Smooth muscle cell (in vitro differentiated cells): ENCODE results near the gene CAMTA1. TPM values are rescaled to one million over a fixed set of nuclear protein-coding genes. Genes with fewer than 3 reads are reported as not detected.
"Not testable (repeated sequence)": the region's sequence is repeated elsewhere in the genome, so short reads cannot be mapped to it uniquely, and the experiment has no call there.

Experiments used
- DNase-seq: peaks from one replicate; lab custom pipeline; 2025; ENCODE audit not compliant: unreplicated experiment; lab: John Stamatoyannopoulos, UW
- H2AFZ ChIP-seq: fragments of 200-600 bp; sonication (generic); 2 replicates; pipeline ENCODE4 v1.6.0; 2016; ENCODE audit warnings: antibody characterized with exemption, low read depth, mild to moderate bottlenecking
- H3F3A ChIP-seq: fragments of 200-600 bp; sonication (generic); 2 replicates; pipeline ENCODE4 v1.6.0; 2017; ENCODE audit warnings: antibody characterized with exemption, low read depth
- H3K27ac ChIP-seq: fragments of 200-600 bp; sonication (generic); 2 replicates; pipeline ENCODE4 v1.5.1; 2016; ENCODE audit warnings: low read depth, mild to moderate bottlenecking
- H3K27me3 ChIP-seq: fragments of 200-600 bp; sonication (generic); 2 replicates; pipeline ENCODE4 v1.6.1; 2016; ENCODE audit warnings: low read depth, mild to moderate bottlenecking
- H3K36me3 ChIP-seq: fragments of 200-600 bp; sonication (generic); 2 replicates; pipeline ENCODE4 v1.5.1; 2016; ENCODE audit warnings: low read depth
- H3K4me1 ChIP-seq: fragments of 200-600 bp; sonication (generic); 2 replicates; pipeline ENCODE4 v1.5.1; 2016; ENCODE audit warnings: low read depth
- H3K4me2 ChIP-seq: fragments of 200-600 bp; sonication (generic); 2 replicates; pipeline ENCODE4 v1.6.0; 2016; ENCODE audit warnings: mild to moderate bottlenecking
- H3K4me3 ChIP-seq: fragments of 200-600 bp; sonication (generic); 2 replicates; pipeline ENCODE4 v1.5.1; 2016; ENCODE audit warnings: mild to moderate bottlenecking
- H3K79me2 ChIP-seq: fragments of 200-600 bp; sonication (generic); 2 replicates; pipeline ENCODE4 v1.6.0; 2016; ENCODE audit warnings: low read depth, mild to moderate bottlenecking
- H3K9ac ChIP-seq: fragments of 200-600 bp; sonication (generic); 2 replicates; pipeline ENCODE4 v1.6.0; 2016; ENCODE audit warnings: low read depth
- H3K9me3 ChIP-seq: fragments of 200-600 bp; sonication (generic); replicated peaks from 2 replicates; pipeline ENCODE4 v1.5.1; 2016; ENCODE audit warnings: low read depth
- H4K20me1 ChIP-seq: fragments of 200-600 bp; sonication (generic); 2 replicates; pipeline ENCODE4 v1.6.0; 2016; ENCODE audit warnings: low read depth
- whole genome bisulfite sequencing: methylation state at CpG from one replicate; pipeline ENCODE4 v1.1.7; 2016; ENCODE audit warnings: low lambda C conversion rate; 5-methylcytosine and 5-hydroxymethylcytosine counted together
- polyA plus RNA-seq: library from polyadenylated mRNA; unstranded; fragments of >200 nt; fragmentation: Nextera tagmentation; extraction: Ambion mirVana; gene quantifications from 2 replicates; pipeline ENCODE4 v1.2.1, GENCODE V29; 2016
- total RNA-seq: library from RNA; depleted of rRNA; stranded (reverse); fragments of >200 nt; gene quantifications from 2 replicates; pipeline ENCODE4 v1.2.3, GENCODE V29; 2014
- TF ChIP-seq, protein P1 (sequence below): fragments of 200-600 bp; sonication (generic); IDR thresholded peaks from 2 replicates; pipeline ENCODE4 v1.5.1; 2017; ENCODE audit warnings: borderline replicate concordance, mild to moderate bottlenecking, antibody characterized with exemption; ENCODE audit not compliant: insufficient read depth, poor library complexity, severe bottlenecking

The CAMTA1 gene
- total and polyA plus RNA-seq, 2 experiments from 2014 or later, result 139 to 145 TPM

DNA sequence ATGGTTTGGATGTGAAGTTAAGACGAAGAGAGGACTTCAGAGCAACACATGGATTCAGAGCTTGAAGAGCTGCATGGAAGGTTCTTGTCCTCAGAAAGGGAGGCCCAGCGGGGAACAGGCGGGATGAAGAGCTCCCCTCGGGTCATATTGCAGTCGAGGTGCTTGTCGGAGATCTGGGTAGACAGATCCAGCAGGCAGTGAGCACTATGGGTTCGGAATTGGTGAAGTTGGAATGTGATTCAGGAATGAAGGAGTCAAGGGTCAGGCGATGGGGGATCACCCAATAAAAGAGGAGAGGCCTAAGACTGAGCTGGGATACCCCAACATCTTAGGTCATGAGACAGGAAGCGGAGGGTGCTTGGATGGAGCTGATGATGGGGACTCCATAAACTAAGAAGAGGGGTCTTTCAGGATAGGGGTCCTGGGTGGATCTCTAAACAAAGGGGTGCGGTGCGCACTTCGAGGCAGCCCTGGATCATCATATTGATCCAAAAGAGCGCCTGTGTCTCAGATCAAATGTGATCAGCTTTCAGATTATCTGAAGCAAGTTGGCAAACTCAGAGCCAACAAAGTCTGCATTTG, 809.6 kb downstream of the CAMTA1 start:
- Histone ChIP-seq H3K36me3 (no peaks in the 10 kb centered on the region), H3K9ac (no peak overlapping the region), H3K27me3 (no peaks in the 10 kb centered on the region), H3K27ac (no peak overlapping the region), H2AFZ (no peak overlapping the region), H3K79me2 (no peaks in the 10 kb centered on the region), H3K4me3 (no peak overlapping the region), H3K4me1 (no peaks in the 10 kb centered on the region), H3F3A (no peaks in the 10 kb centered on the region), H3K4me2 (no peak overlapping the region), H4K20me1 (no peaks in the 10 kb centered on the region), H3K9me3 (no peaks in the 10 kb centered on the region)
- WGBS, result 91% methylated on average over 13 of the region's 13 CpGs
- no peak for DNase-seq
- TF ChIP-seq, protein P1, sequence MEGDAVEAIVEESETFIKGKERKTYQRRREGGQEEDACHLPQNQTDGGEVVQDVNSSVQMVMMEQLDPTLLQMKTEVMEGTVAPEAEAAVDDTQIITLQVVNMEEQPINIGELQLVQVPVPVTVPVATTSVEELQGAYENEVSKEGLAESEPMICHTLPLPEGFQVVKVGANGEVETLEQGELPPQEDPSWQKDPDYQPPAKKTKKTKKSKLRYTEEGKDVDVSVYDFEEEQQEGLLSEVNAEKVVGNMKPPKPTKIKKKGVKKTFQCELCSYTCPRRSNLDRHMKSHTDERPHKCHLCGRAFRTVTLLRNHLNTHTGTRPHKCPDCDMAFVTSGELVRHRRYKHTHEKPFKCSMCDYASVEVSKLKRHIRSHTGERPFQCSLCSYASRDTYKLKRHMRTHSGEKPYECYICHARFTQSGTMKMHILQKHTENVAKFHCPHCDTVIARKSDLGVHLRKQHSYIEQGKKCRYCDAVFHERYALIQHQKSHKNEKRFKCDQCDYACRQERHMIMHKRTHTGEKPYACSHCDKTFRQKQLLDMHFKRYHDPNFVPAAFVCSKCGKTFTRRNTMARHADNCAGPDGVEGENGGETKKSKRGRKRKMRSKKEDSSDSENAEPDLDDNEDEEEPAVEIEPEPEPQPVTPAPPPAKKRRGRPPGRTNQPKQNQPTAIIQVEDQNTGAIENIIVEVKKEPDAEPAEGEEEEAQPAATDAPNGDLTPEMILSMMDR, result no peak

DNA sequence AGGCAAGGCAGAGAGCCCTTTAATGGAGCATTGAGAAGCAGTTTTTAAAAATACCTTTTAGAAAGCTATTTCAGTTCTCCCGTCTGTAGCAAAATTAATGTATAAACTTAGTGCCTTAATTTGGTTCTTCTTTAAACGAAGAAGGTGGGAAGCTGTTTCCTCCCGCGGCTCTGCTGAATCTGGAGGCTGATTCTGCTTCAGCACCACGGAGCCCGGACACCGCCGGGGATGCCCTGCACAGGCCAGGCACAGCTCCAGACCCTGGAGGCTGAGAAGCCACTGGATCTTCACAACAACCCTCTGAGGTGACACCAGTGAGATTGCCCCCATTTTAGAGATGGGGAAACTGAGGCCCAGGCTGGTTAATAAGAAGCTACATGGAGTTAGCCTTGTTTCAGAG, 810.1 kb downstream of the CAMTA1 start:
- Histone ChIP-seq H4K20me1 (no peaks in the 10 kb centered on the region), H3K9me3 (no peaks in the 10 kb centered on the region), H3K4me1 (no peaks in the 10 kb centered on the region), H3K27me3 (no peaks in the 10 kb centered on the region), H3K9ac (no peak overlapping the region), H2AFZ (no peak overlapping the region), H3K4me3 (no peak overlapping the region), H3K27ac (no peak overlapping the region), H3K79me2 (no peaks in the 10 kb centered on the region), H3F3A (no peaks in the 10 kb centered on the region), H3K36me3 (no peaks in the 10 kb centered on the region), H3K4me2 (no peak overlapping the region)
- no peak for DNase-seq
- TF ChIP-seq, protein P1, result no peak
- WGBS, result 84% methylated on average over 8 of the region's 8 CpGs

DNA sequence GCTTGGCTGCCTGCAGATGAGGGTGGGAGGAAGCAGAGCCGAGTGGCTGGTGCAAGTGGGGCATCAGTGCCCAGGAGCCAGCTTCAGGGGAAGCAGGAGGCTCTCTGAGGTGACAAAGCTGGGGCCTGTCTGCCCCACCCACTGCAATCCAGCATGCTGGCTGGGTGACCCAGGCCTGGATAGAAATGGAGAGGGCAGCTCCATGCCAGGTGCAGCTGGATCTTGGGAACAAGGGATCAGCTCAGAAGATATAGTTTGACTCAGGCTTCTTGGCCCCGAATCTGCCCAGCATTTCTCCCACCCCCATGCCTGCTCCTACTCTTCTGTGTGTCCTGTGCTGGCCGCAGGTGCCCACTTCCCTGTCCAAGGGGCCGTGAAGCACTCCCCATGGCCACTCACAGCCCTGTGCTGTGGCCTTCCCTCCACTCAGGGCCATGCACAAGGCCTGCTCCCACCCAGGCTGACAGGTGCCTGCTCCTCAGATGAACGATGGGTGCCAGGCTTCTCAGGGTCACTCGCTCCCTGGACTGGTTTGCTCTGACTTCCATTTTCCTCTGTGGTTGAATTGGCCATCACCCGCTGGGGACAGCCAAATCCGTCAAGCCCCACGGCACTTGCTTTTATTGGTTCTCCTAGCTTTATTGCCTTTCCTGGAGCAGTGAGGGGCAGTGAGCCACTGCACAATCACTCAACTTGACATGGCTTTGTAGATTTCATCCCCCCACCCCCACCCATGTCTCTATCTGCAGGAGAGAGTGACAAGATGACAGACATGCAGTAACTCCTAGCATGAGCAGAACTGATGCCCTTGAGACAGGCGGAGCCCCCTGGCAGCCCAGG, 811.1 kb downstream of the CAMTA1 start:
- H3K9ac ChIP-seq, result no peak overlapping the region
- H3F3A ChIP-seq, result no peaks in the 10 kb centered on the region
- DNase-seq, result no peak
- H4K20me1 ChIP-seq, result no peaks in the 10 kb centered on the region
- H3K36me3 ChIP-seq, result no peaks in the 10 kb centered on the region
- H3K79me2 ChIP-seq, result no peaks in the 10 kb centered on the region
- no peaks in the 10 kb centered on the region for H3K27me3 ChIP-seq
- WGBS, result 88% methylated on average over 10 of the region's 10 CpGs
- H3K4me1 ChIP-seq, result no peaks in the 10 kb centered on the region
- H3K27ac ChIP-seq, result no peak overlapping the region
- H3K4me3 ChIP-seq, result no peak overlapping the region
- H3K9me3 ChIP-seq, result no peaks in the 10 kb centered on the region
- no peak overlapping the region for H3K4me2 ChIP-seq
- H2AFZ ChIP-seq, result no peak overlapping the region
- TF ChIP-seq, protein P1, result no peak

DNA sequence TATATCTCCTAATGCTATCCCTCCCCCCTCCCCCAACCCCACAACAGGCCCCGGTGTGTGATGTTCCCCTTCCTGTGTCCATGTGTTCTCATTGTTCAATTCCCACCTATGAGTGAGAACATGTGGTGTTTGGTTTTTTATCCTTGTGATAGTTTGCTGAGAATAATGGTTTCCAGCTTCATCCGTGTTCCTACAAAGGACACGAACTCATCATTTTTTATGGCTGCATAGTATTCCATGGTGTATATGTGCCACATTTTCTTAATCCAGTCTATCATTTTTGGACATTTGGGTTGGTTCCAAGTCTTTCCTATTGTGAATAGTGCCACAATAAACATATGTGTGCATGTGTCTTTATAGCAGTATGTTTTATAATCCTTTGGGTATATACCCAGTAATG, 812.8 kb downstream of the CAMTA1 start:
- not testable (repeated sequence) for H2AFZ ChIP-seq, H3K27me3 ChIP-seq, H3K36me3 ChIP-seq, H3K27ac ChIP-seq, H3K4me1 ChIP-seq, H3K9ac ChIP-seq, DNase-seq, H3F3A ChIP-seq, H3K4me2 ChIP-seq, H4K20me1 ChIP-seq, H3K79me2 ChIP-seq, H3K9me3 ChIP-seq, H3K4me3 ChIP-seq
- 75% methylated on average over 2 of the region's 3 CpGs for WGBS

DNA sequence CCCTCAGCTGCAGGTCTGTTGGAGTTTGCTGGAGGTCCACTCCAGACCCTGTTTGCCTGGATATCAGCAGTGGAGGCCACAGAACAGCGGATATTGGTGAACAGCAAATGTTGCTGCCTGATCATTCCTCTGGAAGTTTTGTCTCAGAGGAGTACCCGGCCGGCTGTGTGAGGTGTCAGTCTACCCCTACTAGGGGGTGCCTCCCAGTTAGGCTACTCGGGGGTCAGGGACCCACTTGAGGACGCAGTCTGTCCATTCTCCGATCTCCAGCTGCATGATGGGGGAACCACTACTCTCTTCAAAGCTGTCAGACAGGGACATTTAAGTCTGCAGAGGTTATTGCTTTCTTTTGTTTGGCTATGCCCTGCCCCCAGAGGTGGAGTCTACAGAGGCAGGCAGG, 819.7 kb downstream of the CAMTA1 start:
- not testable (repeated sequence) for H4K20me1 ChIP-seq, H3K4me1 ChIP-seq, H3K27ac ChIP-seq, H3K4me2 ChIP-seq, H2AFZ ChIP-seq, H3K9ac ChIP-seq, H3K36me3 ChIP-seq, H3F3A ChIP-seq, H3K27me3 ChIP-seq, DNase-seq, H3K9me3 ChIP-seq, H3K79me2 ChIP-seq, H3K4me3 ChIP-seq
- 92% methylated on average over 6 of the region's 6 CpGs for WGBS
